Stimulated activated CD4-positive, alpha-beta T cell treated with anti-CD3 and anti-CD28 coated beads, Interleukin-12 subunit alpha, Interleukin-12 subunit beta, amount 100 ng/mL, for 4 hours (primary cell): ENCODE data around the gene RTCA.
"Not testable (repeated sequence)": the region's sequence is repeated elsewhere in the genome, so short reads cannot be mapped to it uniquely, and the experiment has no call there.

ENCODE experiments used
- DNase-seq: peaks from one replicate; pipeline ENCODE4 v3.0.0-alpha.2; 2020

RTCA gene

GRCh38 chr1:100261686-100262085, 4.3 kb upstream of the RTCA start:
- no peak for DNase-seq

GRCh38 chr1:100264081-100264480, 1.9 kb upstream of the RTCA start:
- not testable (repeated sequence) for DNase-seq

GRCh38 chr1:100265562-100265930, 470 bp upstream of the RTCA start:
- DNase-seq: no peak

- no peak for DNase-seq
Observed at GRCh38 chr1:100266741-100267140, 725 bp downstream of the RTCA start.

- DNase-seq: no peak
Observed at GRCh38 chr1:100267284-100267683, 1.3 kb downstream of the RTCA start.

- no peak for DNase-seq
Observed at GRCh38 chr1:100268202-100268601, 2.2 kb downstream of the RTCA start.

GRCh38 chr1:100277866-100278265, 11.8 kb downstream of the RTCA start:
- no peak for DNase-seq

- DNase-seq: no peak
Observed at GRCh38 chr1:100279358-100279923, 13.4 kb downstream of the RTCA start.

- DNase-seq: no peak
Observed at GRCh38 chr1:100279954-100280682, 14.1 kb downstream of the RTCA start.

GRCh38 chr1:100284591-100284990, 18.6 kb downstream of the RTCA start:
- DNase-seq: no peak

- DNase-seq: no peak
Observed at GRCh38 chr1:100287162-100287561, 21.1 kb downstream of the RTCA start.

GRCh38 chr1:100290291-100290690, 24.3 kb downstream of the RTCA start:
- DNase-seq: no peak

GRCh38 chr1:100292711-100293110, 26.7 kb downstream of the RTCA start:
- DNase-seq: no peak

- DNase-seq: no peak
Observed at GRCh38 chr1:100296140-100296539, 30.1 kb downstream of the RTCA start.

- DNase-seq: not testable (repeated sequence)
Observed at GRCh38 chr1:100296997-100297396, 31.0 kb downstream of the RTCA start.

- DNase-seq: no peak
Observed at GRCh38 chr1:100298512-100298911, 32.5 kb downstream of the RTCA start.

GRCh38 chr1:100299521-100300222, 33.7 kb downstream of the RTCA start:
- no peak for DNase-seq

- DNase-seq: no peak
Observed at GRCh38 chr1:100300691-100301090, 34.7 kb downstream of the RTCA start.

- no peak for DNase-seq
Observed at GRCh38 chr1:100302739-100303138, 36.7 kb downstream of the RTCA start.

- no peak for DNase-seq
Observed at GRCh38 chr1:100304227-100304626, 38.2 kb downstream of the RTCA start.

GRCh38 chr1:100304921-100305320, 38.9 kb downstream of the RTCA start:
- DNase-seq: no peak

GRCh38 chr1:100305954-100306353, 39.9 kb downstream of the RTCA start:
- no peak for DNase-seq

- no peak for DNase-seq
Observed at GRCh38 chr1:100306735-100307313, 40.8 kb downstream of the RTCA start.

- no peak for DNase-seq
Observed at GRCh38 chr1:100308777-100309176, 42.8 kb downstream of the RTCA start.
